CD4-positive, alpha-beta T cell treated with Interleukin-6 for 4 hours (primary cell): ENCODE data around the gene VAC14.
A peak's percentile ranks its signal among the peaks of the same experiment; 100 is the strongest.
"Not testable (repeated sequence)": the region's sequence is repeated elsewhere in the genome, so short reads cannot be mapped to it uniquely, and the experiment has no call there.

ENCODE experiments used
- DNase-seq: peaks from one replicate; pipeline ENCODE4 v3.0.0-alpha.2; 2020; ENCODE audit warnings: mixed read lengths

VAC14 gene

GRCh38 chr16:70800781-70801480 is at the start of gene VAC14:
TSS of gene VAC14 (minus strand) at chr16:70801158. CDS start at chr16:70800900, 258 bp downstream.
- DNase-seq = peak; percentile 99

- DNase-seq = not testable (repeated sequence)
Observed at GRCh38 chr16:70823498-70824118, 22.6 kb upstream of the VAC14 start.

- not testable (repeated sequence) for DNase-seq
Observed at GRCh38 chr16:70822734-70823133, 21.8 kb upstream of the VAC14 start.

- DNase-seq = not testable (repeated sequence)
Observed at GRCh38 chr16:70818088-70818487, 17.1 kb upstream of the VAC14 start.

- no peak for DNase-seq
Observed at GRCh38 chr16:70809392-70810060, 8.6 kb upstream of the VAC14 start.

GRCh38 chr16:70808371-70808770 is 7.4 kb upstream of the VAC14 start:
- DNase-seq = no peak

- no peak for DNase-seq
Observed at GRCh38 chr16:70805787-70806186, 4.8 kb upstream of the VAC14 start.

GRCh38 chr16:70805380-70805779 is 4.4 kb upstream of the VAC14 start:
- DNase-seq = no peak

- no peak for DNase-seq
Observed at GRCh38 chr16:70804734-70805169, 3.8 kb upstream of the VAC14 start.

- DNase-seq = no peak
Observed at GRCh38 chr16:70804153-70804733, 3.3 kb upstream of the VAC14 start.

GRCh38 chr16:70803319-70803718 is 2.4 kb upstream of the VAC14 start:
- DNase-seq = no peak

- DNase-seq = no peak
Observed at GRCh38 chr16:70801611-70802010, 653 bp upstream of the VAC14 start.

- DNase-seq = no peak
Observed at GRCh38 chr16:70800311-70800710, 647 bp downstream of the VAC14 start.

GRCh38 chr16:70796301-70796700 is 4.7 kb downstream of the VAC14 start:
- no peak for DNase-seq

GRCh38 chr16:70795296-70795912 is 5.6 kb downstream of the VAC14 start:
- DNase-seq = no peak

GRCh38 chr16:70793851-70794502 is 7.0 kb downstream of the VAC14 start:
- DNase-seq = no peak

- DNase-seq = no peak
Observed at GRCh38 chr16:70790815-70791214, 10.1 kb downstream of the VAC14 start.

- no peak for DNase-seq
Observed at GRCh38 chr16:70789595-70790447, 11.1 kb downstream of the VAC14 start.

- no peak for DNase-seq
Observed at GRCh38 chr16:70788668-70789594, 12.0 kb downstream of the VAC14 start.

GRCh38 chr16:70786020-70786755 is 14.8 kb downstream of the VAC14 start:
- DNase-seq = no peak
